ENCODE measurements around the gene ELK4. TPM values are rescaled to one million over a fixed set of nuclear protein-coding genes. Genes with fewer than 3 reads are reported as not detected.

ELK4 gene
- total and polyA plus RNA-seq, 4 donors = 6.0 to 90.4 (median 36.3) TPM

- DNase-seq = peak in 1 of 2 donors; percentile 11
- intact Hi-C loops (cut with DNase I) = no loop called here
Observed at GRCh38 chr1:205572421-205572820, 59.4 kb downstream of the ELK4 start.

DNA sequence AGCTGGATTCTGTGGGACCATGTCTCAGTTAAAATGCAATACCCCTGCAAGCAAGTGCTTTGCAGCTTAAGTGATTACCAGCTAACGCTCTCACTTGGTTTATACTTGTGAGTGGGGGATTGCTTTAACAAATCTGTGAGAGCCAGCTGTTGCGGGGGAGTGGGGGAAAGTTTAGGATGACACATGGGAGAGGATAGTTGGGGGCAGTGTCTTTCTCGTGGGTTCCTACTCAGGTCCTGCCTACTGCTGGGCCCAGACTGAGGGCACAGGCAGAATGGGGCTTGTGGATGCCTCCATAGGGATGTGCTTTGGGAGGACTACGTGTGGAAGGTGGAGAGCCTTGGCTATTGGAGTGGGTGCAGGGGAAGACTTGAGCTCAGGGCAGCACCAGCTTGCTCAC is 60.1 kb downstream of the ELK4 start:
- WGBS, 2 donors = 79 to 85% methylated on average over 4 of the region's 4 CpGs
- Histone ChIP-seq H3K27me3 (ENCODE audit: control insufficient read depth in 1 of 2, insufficient read depth in 2 of 2, low read length in 1 of 2) (no peaks in the 10 kb centered on the region), H3K36me3 (ENCODE audit: control insufficient read depth in 1 of 2, insufficient read depth in 2 of 2, low read length in 1 of 2) (no peaks in the 10 kb centered on the region), H3K4me3 (ENCODE audit: low read length in 2 of 2) (no peak overlapping the region), H3K27ac (ENCODE audit: low read depth in 1 of 2, low read length in 2 of 2) (no peak overlapping the region), H3K9me3 (ENCODE audit: control insufficient read depth, low read length) (no peaks in the 10 kb centered on the region), H3K4me1 (ENCODE audit: control insufficient read depth in 1 of 2, insufficient read depth in 2 of 2, low read length in 2 of 2) (no peaks in the 10 kb centered on the region)
- intact Hi-C loops (cut with DNase I) = no loop called here
- DNase-seq = peak in 1 of 2 donors; percentile 32
- ATAC-seq (ENCODE audit: low FRiP score) = no peak

More at GRCh38 chr1:205572421-205572820, 59.4 kb downstream of the ELK4 start:
- Histone ChIP-seq H3K9me3 (ENCODE audit: control insufficient read depth, low read length) (no peaks in the 10 kb centered on the region), H3K27me3 (ENCODE audit: control insufficient read depth in 1 of 2, insufficient read depth in 2 of 2, low read length in 1 of 2) (no peaks in the 10 kb centered on the region), H3K4me3 (ENCODE audit: low read length in 2 of 2) (no peak overlapping the region), H3K27ac (ENCODE audit: low read depth in 1 of 2, low read length in 2 of 2) (no peak overlapping the region), H3K4me1 (ENCODE audit: control insufficient read depth in 1 of 2, insufficient read depth in 2 of 2, low read length in 2 of 2) (no peaks in the 10 kb centered on the region), H3K36me3 (ENCODE audit: control insufficient read depth in 1 of 2, insufficient read depth in 2 of 2, low read length in 1 of 2) (no peaks in the 10 kb centered on the region)
- WGBS, 2 donors = 74 to 88% methylated on average over 1 of the region's 1 CpG
- ATAC-seq (ENCODE audit: low FRiP score) = no peak

GRCh38 chr1:205570796-205571537 is 60.8 kb downstream of the ELK4 start:
- 90% methylated on average over 2 of the region's 2 CpGs for WGBS, 2 donors
- Histone ChIP-seq H3K9me3 (ENCODE audit: control insufficient read depth, low read length) (no peaks in the 10 kb centered on the region), H3K4me3 (ENCODE audit: low read length in 2 of 2) (no peak overlapping the region), H3K27ac (ENCODE audit: low read depth in 1 of 2, low read length in 2 of 2) (no peak overlapping the region), H3K4me1 (ENCODE audit: control insufficient read depth in 1 of 2, insufficient read depth in 2 of 2, low read length in 2 of 2) (no peaks in the 10 kb centered on the region), H3K36me3 (ENCODE audit: control insufficient read depth in 1 of 2, insufficient read depth in 2 of 2, low read length in 1 of 2) (no peaks in the 10 kb centered on the region), H3K27me3 (ENCODE audit: control insufficient read depth in 1 of 2, insufficient read depth in 2 of 2, low read length in 1 of 2) (no peaks in the 10 kb centered on the region)
- intact Hi-C loops (cut with DNase I) = no loop called here
- DNase-seq (no peak), ATAC-seq (ENCODE audit: low FRiP score) (no peak)

DNA sequence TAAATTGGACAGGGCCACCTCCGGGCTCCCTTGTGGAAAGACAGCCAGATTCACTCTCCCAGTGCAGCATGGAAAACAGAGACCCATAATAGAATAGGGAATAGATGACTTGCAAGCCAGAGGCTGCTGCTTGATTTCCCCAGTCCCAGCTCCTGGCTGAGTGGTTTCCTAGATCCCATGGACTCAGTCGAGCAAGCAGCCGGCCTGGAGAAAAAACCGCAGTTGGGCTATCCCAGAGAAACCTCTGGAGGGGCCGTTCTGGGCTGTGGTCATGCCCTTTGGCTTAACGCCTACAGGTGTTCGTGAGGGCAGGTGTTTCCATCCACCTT is 61.7 kb downstream of the ELK4 start:
- WGBS, 2 donors = 75 to 78% methylated on average over 7 of the region's 7 CpGs
- ATAC-seq (ENCODE audit: low FRiP score) (no peak), DNase-seq (no peak)
- Histone ChIP-seq H3K36me3 (ENCODE audit: control insufficient read depth in 1 of 2, insufficient read depth in 2 of 2, low read length in 1 of 2) (no peaks in the 10 kb centered on the region), H3K4me1 (ENCODE audit: control insufficient read depth in 1 of 2, insufficient read depth in 2 of 2, low read length in 2 of 2) (no peaks in the 10 kb centered on the region), H3K9me3 (ENCODE audit: control insufficient read depth, low read length) (no peaks in the 10 kb centered on the region), H3K4me3 (ENCODE audit: low read length in 2 of 2) (no peak overlapping the region), H3K27ac (ENCODE audit: low read depth in 1 of 2, low read length in 2 of 2) (no peak overlapping the region), H3K27me3 (ENCODE audit: control insufficient read depth in 1 of 2, insufficient read depth in 2 of 2, low read length in 1 of 2) (no peaks in the 10 kb centered on the region)
- intact Hi-C loops (cut with DNase I) = no loop called here

DNA sequence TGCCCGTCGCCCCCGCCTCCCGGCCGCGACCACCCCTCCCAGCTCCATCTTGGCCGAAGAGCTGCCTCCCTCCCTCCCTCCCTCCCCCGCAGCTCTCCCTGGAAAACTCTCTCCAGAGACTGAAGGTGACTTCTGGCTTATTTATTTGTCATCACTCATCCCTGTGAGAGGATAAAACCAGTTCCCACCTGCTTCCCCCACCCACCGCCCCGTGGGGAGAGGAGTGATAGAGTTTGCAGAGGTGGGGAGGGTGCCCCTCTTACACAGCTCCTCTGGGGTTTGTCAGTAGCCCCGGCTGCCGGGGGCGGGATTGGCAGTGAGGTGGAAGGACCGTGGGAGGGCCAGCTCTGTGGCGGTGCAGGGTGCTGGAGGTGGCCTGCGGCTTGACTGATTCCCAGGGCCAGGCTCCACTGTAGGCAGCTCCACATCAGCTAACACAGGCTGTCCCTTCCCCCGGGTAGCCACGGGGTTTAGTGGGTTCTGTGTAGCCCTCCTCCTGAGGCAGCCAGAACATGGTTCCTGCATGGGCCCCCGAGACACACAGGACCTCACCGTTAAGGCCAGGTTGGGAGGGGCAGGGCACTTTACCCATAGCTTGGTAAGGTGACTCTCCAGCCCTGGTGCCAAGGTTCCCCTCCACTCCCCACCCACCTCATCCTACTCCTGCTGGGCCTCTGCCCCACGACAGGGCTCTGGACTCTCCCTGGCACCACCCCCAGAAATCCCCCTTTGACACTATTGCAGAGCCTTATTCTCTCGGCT is 62.2 kb downstream of the ELK4 start:
- H3K9me3 ChIP-seq (ENCODE audit: control insufficient read depth, low read length) = no peaks in the 10 kb centered on the region
- DNase-seq (no peak), ATAC-seq (ENCODE audit: low FRiP score) (no peak)
- H3K4me1 ChIP-seq (ENCODE audit: control insufficient read depth in 1 of 2, insufficient read depth in 2 of 2, low read length in 2 of 2) = no peaks in the 10 kb centered on the region
- H3K36me3 ChIP-seq (ENCODE audit: control insufficient read depth in 1 of 2, insufficient read depth in 2 of 2, low read length in 1 of 2) = no peaks in the 10 kb centered on the region
- 16 to 20% methylated on average over 20 to 22 of the region's 22 CpGs for WGBS, 2 donors
- H3K27me3 ChIP-seq (ENCODE audit: control insufficient read depth in 1 of 2, insufficient read depth in 2 of 2, low read length in 1 of 2) = no peaks in the 10 kb centered on the region
- intact Hi-C loops (cut with DNase I) = no loop called here
- no peak overlapping the region for H3K4me3 ChIP-seq (ENCODE audit: low read length in 2 of 2)
- no peak overlapping the region for H3K27ac ChIP-seq (ENCODE audit: low read depth in 1 of 2, low read length in 2 of 2)

DNA sequence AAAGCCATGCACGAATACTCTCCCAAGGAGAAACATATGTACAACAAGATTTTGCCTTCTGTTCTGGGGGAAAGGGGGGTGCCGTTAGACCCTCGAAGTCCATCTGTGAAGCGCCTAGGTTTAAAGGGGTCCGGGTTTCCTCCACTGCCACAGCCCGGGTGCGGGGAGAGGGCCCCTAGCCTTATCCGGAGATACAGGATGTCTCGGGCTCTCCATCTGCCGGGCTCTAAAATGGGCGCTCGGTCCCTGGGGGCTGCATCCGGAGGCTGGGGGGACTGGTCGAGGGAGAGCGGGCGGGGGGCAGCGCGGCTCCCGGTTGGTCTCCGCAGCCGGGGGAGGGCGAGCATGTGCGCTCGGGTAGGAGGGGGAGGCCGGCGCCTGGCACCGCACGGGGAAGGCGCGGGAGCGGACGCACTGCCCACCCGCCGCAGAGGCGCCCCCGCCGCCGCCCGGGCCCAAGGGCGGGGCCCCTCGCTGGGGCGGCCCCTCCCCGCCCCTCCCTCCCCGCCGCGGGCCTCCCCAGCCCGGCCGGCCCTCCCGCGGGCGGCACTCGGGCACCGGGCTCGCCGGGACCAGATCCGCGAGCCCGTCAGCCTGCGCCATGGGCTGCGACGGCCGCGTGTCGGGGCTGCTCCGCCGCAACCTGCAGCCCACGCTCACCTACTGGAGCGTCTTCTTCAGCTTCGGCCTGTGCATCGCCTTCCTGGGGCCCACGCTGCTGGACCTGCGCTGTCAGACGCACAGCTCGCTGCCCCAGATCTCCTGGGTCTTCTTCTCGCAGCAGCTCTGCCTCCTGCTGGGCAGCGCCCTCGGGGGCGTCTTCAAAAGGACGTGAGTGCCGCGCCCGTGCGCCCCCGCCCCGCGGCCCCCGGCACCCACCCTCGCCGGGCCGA is 63.1 kb downstream of the ELK4 start:
- no peaks in the 10 kb centered on the region for H3K27me3 ChIP-seq (ENCODE audit: control insufficient read depth in 1 of 2, insufficient read depth in 2 of 2, low read length in 1 of 2)
- no peak for ATAC-seq (ENCODE audit: low FRiP score)
- no peak for DNase-seq

DNA sequence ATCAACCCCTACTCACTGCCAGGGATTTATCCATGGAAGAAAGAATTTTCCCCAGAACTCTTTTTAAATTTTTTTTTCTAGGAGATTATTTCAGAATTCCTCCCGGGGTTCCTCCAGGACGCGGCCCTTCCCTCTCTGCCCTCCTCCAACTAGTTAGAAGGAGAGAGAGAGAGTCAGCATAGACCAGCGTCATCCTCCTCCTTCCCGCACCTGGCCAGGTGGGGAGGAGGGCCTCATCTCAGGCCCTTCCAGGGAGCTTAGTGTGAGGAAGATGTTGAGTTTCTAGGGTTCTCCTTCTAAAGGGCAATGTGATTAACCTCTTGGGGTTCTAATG is 63.7 kb downstream of the ELK4 start:
- intact Hi-C loops (cut with DNase I) = no loop called here
- H3K4me1 ChIP-seq (ENCODE audit: control insufficient read depth in 1 of 2, insufficient read depth in 2 of 2, low read length in 2 of 2) = no peaks in the 10 kb centered on the region
- DNase-seq (no peak), ATAC-seq (ENCODE audit: low FRiP score) (no peak)
- no peak overlapping the region for H3K4me3 ChIP-seq (ENCODE audit: low read length in 2 of 2)
- no peaks in the 10 kb centered on the region for H3K27me3 ChIP-seq (ENCODE audit: control insufficient read depth in 1 of 2, insufficient read depth in 2 of 2, low read length in 1 of 2)
- H3K9me3 ChIP-seq (ENCODE audit: control insufficient read depth, low read length) = no peaks in the 10 kb centered on the region
- 25 to 35% methylated on average over 5 of the region's 5 CpGs for WGBS, 2 donors
- H3K36me3 ChIP-seq (ENCODE audit: control insufficient read depth in 1 of 2, insufficient read depth in 2 of 2, low read length in 1 of 2) = no peaks in the 10 kb centered on the region
- no peak overlapping the region for H3K27ac ChIP-seq (ENCODE audit: low read depth in 1 of 2, low read length in 2 of 2)

More for the DNA sequence above, 63.1 kb downstream of the ELK4 start:
- Histone ChIP-seq H3K27ac (ENCODE audit: low read depth in 1 of 2, low read length in 2 of 2) (no peak overlapping the region), H3K4me3 (ENCODE audit: low read length in 2 of 2) (no peak overlapping the region), H3K9me3 (ENCODE audit: control insufficient read depth, low read length) (no peaks in the 10 kb centered on the region), H3K36me3 (ENCODE audit: control insufficient read depth in 1 of 2, insufficient read depth in 2 of 2, low read length in 1 of 2) (no peaks in the 10 kb centered on the region), H3K4me1 (ENCODE audit: control insufficient read depth in 1 of 2, insufficient read depth in 2 of 2, low read length in 2 of 2) (no peaks in the 10 kb centered on the region)
- intact Hi-C loops (cut with DNase I) = no loop called here
- WGBS, 2 donors = 3 to 5% methylated on average over 36 to 90 of the region's 90 CpGs

DNA sequence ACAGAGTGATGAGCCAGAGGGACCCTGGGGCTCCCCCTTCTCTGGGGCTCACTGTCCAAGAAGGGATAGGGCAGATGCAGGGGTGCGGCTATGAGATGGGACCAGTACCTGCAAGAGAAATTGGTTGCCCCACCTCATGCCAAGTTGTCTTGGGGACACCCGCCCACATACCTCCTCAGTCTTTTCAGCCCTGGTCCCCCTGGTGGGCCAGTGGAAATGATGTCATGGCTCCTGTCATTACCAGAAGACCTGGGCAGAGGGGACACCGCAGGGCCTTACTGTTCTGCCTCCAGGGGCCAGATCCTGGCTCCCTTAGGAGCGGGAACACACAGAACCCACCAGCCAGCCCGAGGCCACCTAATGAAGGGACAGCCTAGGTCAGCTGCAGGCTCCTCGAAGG is 64.1 kb downstream of the ELK4 start:
- H3K27ac ChIP-seq (ENCODE audit: low read depth in 1 of 2, low read length in 2 of 2) = no peak overlapping the region
- intact Hi-C loops (cut with DNase I) = no loop called here
- DNase-seq (no peak), ATAC-seq (ENCODE audit: low FRiP score) (no peak)
- no peak overlapping the region for H3K4me3 ChIP-seq (ENCODE audit: low read length in 2 of 2)
- H3K9me3 ChIP-seq (ENCODE audit: control insufficient read depth, low read length) = no peaks in the 10 kb centered on the region
- H3K36me3 ChIP-seq (ENCODE audit: control insufficient read depth in 1 of 2, insufficient read depth in 2 of 2, low read length in 1 of 2) = no peaks in the 10 kb centered on the region
- H3K4me1 ChIP-seq (ENCODE audit: control insufficient read depth in 1 of 2, insufficient read depth in 2 of 2, low read length in 2 of 2) = no peaks in the 10 kb centered on the region
- WGBS, 2 donors = 81 to 84% methylated on average over 6 of the region's 6 CpGs
- H3K27me3 ChIP-seq (ENCODE audit: control insufficient read depth in 1 of 2, insufficient read depth in 2 of 2, low read length in 1 of 2) = no peaks in the 10 kb centered on the region

Measured in aorta (tissue), 5 donors.